ENCODE measurements around the gene RTN4R.

Gene RTN4R

DNA sequence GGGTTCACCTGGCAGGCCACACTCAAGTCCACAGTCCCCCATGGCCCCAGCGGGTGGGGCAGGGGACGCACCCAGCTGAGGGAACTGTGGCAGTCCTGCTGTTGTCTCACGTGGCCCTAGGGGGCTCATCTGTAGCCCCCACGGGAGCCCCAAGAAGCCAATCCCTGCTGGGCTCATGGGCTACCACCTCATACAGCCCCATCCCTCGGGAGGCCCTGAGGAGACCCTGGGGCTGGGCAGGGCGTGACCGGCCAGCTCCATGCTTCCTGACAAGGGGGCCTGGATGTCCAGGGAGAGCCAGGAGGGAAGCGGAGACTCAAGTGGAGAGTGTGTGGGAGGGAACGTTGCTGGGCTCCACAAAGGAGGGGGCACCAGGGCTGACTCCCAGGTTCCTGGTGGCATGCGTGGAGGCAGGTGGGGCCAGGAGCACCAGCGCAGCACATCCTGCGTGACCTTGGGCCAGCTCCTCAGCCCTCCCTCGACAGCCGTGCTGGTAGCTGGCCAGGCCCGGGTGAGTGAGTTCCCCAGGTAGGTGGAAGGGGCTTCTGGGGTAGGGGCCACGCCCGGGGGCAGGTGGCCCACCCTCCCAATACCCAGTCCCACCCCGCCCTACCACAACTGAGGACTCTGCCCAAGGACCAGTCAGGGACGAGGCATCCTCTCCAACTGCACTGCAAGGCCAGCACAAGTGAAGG, 7.9 kb downstream of the RTN4R start:
- no peak overlapping the region for H3K4me3 ChIP-seq (ENCODE audit: low read length)
- DNase-seq (ENCODE audit: low read depth): no peak

DNA sequence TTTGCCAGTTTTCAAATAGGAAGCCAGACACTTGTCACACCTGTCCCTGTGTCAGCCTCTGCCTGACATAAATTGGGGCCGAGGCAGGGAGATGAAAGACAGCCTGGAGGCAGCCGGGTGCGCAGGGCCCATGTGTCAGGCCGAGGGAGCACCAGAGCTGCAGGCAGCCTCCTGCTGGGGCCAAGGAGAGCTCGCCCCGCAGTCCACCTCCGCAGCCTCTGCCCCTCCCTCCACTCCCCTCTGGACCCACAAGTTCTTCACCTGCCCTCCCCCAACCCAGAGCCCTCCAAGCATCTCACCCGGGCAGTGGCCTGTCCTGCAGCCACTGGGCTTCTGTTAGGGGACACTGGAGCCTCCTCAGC, 8.8 kb downstream of the RTN4R start:
- TF ChIP-seq, protein P1, sequence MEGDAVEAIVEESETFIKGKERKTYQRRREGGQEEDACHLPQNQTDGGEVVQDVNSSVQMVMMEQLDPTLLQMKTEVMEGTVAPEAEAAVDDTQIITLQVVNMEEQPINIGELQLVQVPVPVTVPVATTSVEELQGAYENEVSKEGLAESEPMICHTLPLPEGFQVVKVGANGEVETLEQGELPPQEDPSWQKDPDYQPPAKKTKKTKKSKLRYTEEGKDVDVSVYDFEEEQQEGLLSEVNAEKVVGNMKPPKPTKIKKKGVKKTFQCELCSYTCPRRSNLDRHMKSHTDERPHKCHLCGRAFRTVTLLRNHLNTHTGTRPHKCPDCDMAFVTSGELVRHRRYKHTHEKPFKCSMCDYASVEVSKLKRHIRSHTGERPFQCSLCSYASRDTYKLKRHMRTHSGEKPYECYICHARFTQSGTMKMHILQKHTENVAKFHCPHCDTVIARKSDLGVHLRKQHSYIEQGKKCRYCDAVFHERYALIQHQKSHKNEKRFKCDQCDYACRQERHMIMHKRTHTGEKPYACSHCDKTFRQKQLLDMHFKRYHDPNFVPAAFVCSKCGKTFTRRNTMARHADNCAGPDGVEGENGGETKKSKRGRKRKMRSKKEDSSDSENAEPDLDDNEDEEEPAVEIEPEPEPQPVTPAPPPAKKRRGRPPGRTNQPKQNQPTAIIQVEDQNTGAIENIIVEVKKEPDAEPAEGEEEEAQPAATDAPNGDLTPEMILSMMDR (conservative IDR thresholded peaks at IDR 0.05; ENCODE audit: low read depth, low read length): no peak
- H3K4me3 ChIP-seq (ENCODE audit: low read length): no peak overlapping the region
- DNase-seq (ENCODE audit: low read depth): no peak

More for the DNA sequence above, 7.9 kb downstream of the RTN4R start:
- TF ChIP-seq, protein P1 (conservative IDR thresholded peaks at IDR 0.05; ENCODE audit: low read depth, low read length): no peak

DNA sequence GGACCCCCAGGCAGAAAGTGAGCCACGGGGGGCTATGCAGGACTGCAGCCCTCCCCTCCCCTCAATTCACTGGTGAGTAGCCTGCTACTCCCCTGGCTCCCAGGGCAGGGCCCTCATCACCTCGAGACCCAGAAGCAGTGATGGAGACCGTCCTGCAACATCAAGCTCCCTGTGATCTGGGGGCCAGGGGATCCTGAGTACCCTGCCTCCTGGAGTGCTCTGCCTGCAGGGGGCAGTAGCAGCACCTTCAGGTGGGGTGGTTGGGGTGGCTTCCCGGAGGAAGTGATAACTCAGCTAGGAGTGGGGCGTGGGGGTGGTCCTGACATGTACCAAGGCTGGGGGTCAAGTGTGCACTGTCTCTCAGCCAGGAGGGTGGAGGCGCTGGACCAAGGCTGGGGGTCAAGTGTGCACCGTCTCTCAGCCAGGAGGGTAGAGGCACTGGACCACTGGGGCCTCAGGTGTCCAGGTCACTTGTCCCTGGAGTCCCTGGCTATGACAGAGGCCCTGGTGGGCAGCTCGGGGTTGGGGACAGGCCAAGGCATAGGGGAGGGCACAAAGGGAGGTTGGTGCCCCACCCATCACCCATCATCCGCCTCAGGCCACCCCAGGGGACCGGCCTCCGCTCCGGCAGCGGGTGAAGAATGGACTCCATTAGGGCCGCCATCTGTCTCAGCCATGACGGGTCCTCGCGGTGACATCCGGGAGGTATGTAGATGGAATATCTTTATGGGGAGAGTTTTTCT, 9.4 kb downstream of the RTN4R start:
- TF ChIP-seq, protein P1 (conservative IDR thresholded peaks at IDR 0.05; ENCODE audit: low read depth, low read length): peak; percentile 47

DNA sequence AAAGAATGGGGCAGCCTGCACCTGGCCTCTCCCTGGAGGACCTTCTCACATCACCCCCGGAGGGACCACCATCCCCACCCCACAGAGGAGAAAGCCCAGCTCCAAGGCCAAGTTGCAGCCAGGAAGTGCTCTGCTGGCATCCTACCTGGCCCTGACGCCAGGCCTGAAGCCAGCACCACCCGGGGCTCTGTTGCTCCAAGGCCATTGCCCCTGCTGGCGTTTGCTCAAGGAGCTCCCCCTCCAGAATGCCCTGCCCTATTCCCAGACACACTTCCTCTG, 10.2 kb downstream of the RTN4R start:
- TF ChIP-seq, protein P1 (conservative IDR thresholded peaks at IDR 0.05; ENCODE audit: low read depth, low read length): no peak
- no peak for DNase-seq (ENCODE audit: low read depth)
- no peak overlapping the region for H3K4me3 ChIP-seq (ENCODE audit: low read length)

More for the DNA sequence above, 9.4 kb downstream of the RTN4R start:
- no peak for DNase-seq (ENCODE audit: low read depth)
- no peak overlapping the region for H3K4me3 ChIP-seq (ENCODE audit: low read length)

DNA sequence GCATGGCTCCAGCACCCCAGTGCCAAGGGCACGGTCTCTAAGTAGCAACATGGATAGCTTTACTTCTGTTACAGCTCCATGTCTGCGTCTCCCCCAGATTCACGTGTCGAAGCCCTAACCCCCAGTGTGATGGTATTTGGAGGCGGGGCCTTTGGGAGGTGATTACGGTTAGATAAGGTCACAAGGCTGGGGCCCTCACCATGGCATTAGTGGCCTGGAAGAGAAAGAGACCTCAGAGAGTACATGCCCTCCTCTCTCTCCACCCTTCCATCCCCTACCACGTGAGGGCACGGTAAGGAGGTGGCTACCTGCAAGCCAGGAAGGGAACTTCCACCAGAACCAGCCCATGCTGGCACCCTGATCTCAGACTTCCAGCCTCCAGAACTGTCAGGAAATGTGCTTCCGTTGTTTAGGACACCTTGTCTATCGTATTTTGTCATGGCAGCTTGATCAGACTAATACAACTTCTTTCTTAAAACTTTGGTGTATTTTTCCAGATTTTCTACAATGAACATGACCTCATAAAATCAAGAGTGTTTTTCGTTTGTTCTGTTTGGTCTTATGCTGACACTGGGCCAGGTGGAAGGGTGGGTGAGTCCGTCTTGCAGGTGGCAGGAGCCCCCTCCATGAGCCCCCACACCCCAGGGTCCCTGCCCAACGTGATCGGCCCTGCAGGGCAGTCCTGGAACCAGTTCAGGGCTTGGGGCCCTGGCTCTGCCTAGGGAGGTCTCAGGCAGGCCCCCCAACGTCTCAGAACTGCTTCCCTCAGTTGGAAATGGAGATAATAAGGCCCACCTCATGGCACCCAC, 10.7 kb downstream of the RTN4R start:
- TF ChIP-seq, protein P1 (conservative IDR thresholded peaks at IDR 0.05; ENCODE audit: low read depth, low read length): no peak
- no peak for DNase-seq (ENCODE audit: low read depth)
- H3K4me3 ChIP-seq (ENCODE audit: low read length): no peak overlapping the region

DNA sequence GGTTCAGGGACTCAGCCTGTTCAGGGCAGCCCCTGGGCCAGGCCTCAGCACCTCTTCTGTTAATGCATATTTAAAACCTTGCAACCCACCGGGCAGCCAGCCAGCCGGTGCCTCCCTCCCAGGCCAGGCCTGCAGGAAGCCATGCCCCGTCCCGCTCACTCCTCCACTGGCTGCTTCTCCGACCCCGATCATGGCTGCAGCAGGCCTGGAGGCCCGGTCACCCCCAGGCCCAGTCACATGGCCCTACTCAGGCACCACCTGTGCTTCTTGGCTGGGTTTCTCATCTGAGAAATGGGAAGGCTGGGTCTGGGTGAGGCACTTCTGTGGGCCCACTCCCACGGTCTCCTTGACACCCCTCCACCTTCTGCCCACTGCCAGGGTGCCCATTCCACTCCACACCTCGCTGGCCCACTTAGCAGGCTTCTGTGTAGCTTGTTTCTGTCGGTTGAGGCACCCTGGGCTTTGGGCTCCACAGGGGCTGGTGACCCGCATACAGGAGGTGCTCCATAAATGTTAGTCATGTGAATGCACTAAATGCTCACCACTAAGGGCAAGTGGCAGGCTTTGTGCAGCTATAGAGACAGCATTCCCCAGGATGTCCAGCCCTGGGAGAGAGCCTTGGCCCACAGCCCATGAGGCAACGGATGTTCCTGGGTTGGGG, 11.4 kb downstream of the RTN4R start:
- H3K4me3 ChIP-seq (ENCODE audit: low read length): no peak overlapping the region
- DNase-seq (ENCODE audit: low read depth): no peak
- TF ChIP-seq, protein P1 (conservative IDR thresholded peaks at IDR 0.05; ENCODE audit: low read depth, low read length): no peak
